Measurements from ENCODE around the gene CENPW.

Gene CENPW

GRCh38 chr6:126376682-126377081 lies 36.8 kb downstream of the CENPW start:
- DNase-seq: no peak

DNA sequence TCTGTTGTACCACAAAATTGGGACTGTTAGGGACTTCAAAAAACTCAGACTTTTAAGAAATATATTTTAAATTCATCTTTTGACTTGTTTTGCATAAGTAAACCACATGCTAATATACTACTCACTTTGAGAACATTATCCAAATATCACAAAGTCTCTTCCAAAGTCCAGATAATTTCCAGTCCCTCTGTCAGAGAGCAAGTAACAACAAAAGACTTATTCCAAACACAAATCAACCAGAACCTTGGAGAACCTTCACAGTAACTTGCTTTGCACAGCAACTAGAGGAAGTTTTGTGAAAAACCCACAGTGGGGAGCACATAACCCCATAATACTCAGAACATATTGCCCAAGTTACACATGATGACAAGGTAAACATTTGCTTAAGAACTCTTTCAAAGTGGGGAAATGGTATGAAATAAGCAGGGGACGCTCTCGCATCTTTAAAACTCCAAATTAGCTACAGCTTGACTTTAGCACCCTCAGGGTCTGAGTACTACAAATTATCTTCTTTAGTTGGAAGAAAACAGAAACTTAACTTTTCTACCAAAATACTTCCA lies 37.8 kb downstream of the CENPW start:
- no peak for DNase-seq

- DNase-seq: no peak
These were observed 40.2 kb downstream of the CENPW start for GRCh38 chr6:126380072-126380583.

DNA sequence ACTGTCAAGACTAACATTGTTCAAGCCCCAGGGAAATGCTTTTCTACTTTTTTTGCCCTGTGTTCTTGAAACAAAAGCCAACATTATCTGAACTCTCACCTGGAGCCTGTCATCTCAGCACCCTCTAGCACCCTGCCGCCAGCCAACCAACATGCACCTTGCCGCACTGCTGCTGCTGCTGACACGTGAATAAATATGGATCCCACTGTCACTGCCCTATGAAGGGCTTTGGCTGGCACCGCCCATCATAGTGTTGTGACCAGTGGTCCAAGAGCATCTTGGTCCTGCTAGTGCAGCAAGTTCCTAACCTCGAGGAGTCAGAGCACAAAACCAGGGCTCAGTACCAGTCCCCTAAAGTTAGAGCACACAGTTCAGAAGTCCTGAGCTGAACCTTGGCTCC lies 41.6 kb downstream of the CENPW start:
- DNase-seq: no peak

- DNase-seq: no peak
These were observed 43.3 kb downstream of the CENPW start for GRCh38 chr6:126383203-126383602.

DNA sequence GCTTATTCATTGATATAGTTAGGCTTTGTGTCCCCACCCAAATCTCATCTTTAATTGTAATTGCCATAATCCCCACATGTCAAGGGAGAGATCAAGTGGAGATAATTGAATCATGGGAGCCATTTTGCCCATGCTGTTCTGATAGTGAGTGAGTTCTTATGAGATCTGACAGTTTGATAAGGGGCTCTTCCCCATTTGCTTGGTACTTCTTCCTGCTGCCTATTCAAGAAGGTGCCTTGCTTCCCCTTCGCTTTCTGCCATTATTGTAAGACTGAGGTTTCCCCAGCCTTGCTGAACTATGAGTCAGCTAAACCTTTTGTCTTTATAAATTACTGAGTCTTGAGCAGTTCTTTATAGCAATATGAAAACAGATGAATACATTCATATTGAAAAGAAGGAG lies 45.6 kb downstream of the CENPW start:
- no peak for DNase-seq

DNA sequence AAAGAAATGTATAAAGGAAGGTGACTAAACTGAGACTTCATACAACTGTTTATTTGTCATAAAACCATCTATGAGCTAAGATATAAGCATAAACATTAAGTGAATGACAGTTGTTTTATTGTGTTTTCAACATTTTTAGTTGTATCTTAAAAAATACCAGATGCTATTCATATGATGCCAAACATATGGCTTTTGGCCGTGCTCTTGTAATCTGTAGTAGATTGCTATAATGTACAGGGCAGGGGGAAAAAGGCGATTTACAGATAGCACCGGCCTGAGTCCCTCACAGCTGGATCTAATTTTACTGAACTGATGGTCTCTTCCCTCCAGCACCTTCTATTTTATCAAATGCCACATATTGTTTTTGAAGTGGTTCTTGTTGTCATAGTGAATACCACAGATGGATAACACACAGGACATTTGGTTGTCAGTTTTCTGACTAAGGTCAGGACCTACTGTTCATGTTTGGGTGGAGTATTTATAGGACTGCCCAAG lies 48.2 kb downstream of the CENPW start:
- no peak for DNase-seq

GRCh38 chr6:126396131-126396530 lies 56.2 kb downstream of the CENPW start:
- DNase-seq: no peak

Measured in NK-92 treated with Interleukin-12 subunit alpha and Interleukin-12 subunit beta, amount 100 ng/mL, for 24 hours (cell line).